MCF 10A (cell line): ENCODE data around the gene RAB6C. TPM values are rescaled to one million over a fixed set of nuclear protein-coding genes. Genes with fewer than 3 reads are reported as not detected.
"Not testable (repeated sequence)": the region's sequence is repeated elsewhere in the genome, so short reads cannot be mapped to it uniquely, and the experiment has no call there.

ENCODE experiments used
- BruUV-seq: library from RNA; stranded (reverse); fragments of 400-500 nt; replicated peaks from 2 replicates; lab custom pipeline; 2021; lab: Mats Ljungman, UMichigan
- CTCF ChIA-PET: fragments of 300-600 bp; sonication (Branson Sonifier 250); formaldehyde crosslinking; extraction: SDS; loops from one replicate; lab custom pipeline; 2021; ENCODE audit warnings: antibody characterized with exemption, inconsistent platforms; lab: Yijun Ruan, JAX
- POLR2A ChIA-PET: fragments of 300-600, 350-650 bp; sonication (Branson Sonifier 250); formaldehyde crosslinking; extraction: SDS; loops from one replicate; lab custom pipeline; 2020; ENCODE audit warnings: antibody characterized with exemption, inconsistent platforms; lab: Yijun Ruan, JAX
- DNase-seq: peaks from one replicate; pipeline ENCODE4 v3.0.0-alpha.2; 2018; ENCODE audit not compliant: unreplicated experiment
- H3K27ac Mint-ChIP-seq: one replicate; pipeline ENCODE4 v1.8.0; 2022; ENCODE audit warnings: mild to moderate bottlenecking, low read depth, mixed read lengths; ENCODE audit not compliant: unreplicated experiment
- H3K27me3 Mint-ChIP-seq: one replicate; pipeline ENCODE4 v1.8.0; 2022; ENCODE audit warnings: mixed read lengths; ENCODE audit not compliant: insufficient read depth, unreplicated experiment
- H3K36me3 Mint-ChIP-seq: one replicate; pipeline ENCODE4 v1.8.0; 2022; ENCODE audit warnings: mild to moderate bottlenecking, moderate library complexity, mixed read lengths; ENCODE audit not compliant: insufficient read depth, unreplicated experiment
- H3K4me1 Mint-ChIP-seq: one replicate; pipeline ENCODE4 v1.8.0; 2022; ENCODE audit warnings: mixed read lengths; ENCODE audit not compliant: insufficient read depth, unreplicated experiment
- H3K4me3 Mint-ChIP-seq: one replicate; pipeline ENCODE4 v1.8.0; 2022; ENCODE audit warnings: mild to moderate bottlenecking, moderate library complexity, mixed read lengths; ENCODE audit not compliant: unreplicated experiment
- H3K9me3 Mint-ChIP-seq: one replicate; pipeline ENCODE4 v1.8.0; 2022; ENCODE audit warnings: mixed read lengths; ENCODE audit not compliant: unreplicated experiment
- CTCF ChIP-seq: fragments of 200-600 bp; IDR thresholded peaks from one replicate; pipeline ENCODE4 v1.8.0; 2022; ENCODE audit warnings: antibody characterized with exemption, mild to moderate bottlenecking; ENCODE audit not compliant: unreplicated experiment
- intact Hi-C: fragments of 100-400 bp; cut with micrococcal nuclease; formaldehyde crosslinking; loops from 2 replicates; pipeline ENCODE4 v1.14.1; 2022
- total RNA-seq: library from RNA; stranded (reverse); gene quantifications from 2 replicates; pipeline ENCODE4 v1.2.3, GENCODE V29; 2022

Gene RAB6C
- total RNA-seq, 1 experiment from 2014 or later: not detected

GRCh38 chr2:130005862-130006261 lies 26.4 kb downstream of the RAB6C start:
- DNase-seq, H3K4me1 Mint-ChIP-seq, CTCF ChIA-PET, POLR2A ChIA-PET, H3K36me3 Mint-ChIP-seq, H3K4me3 Mint-ChIP-seq, H3K27me3 Mint-ChIP-seq, intact Hi-C loops, H3K9me3 Mint-ChIP-seq, H3K27ac Mint-ChIP-seq, BruUV-seq: not testable (repeated sequence)

GRCh38 chr2:130016701-130017100 lies 37.2 kb downstream of the RAB6C start:
- POLR2A ChIA-PET, H3K27ac Mint-ChIP-seq, intact Hi-C loops, CTCF ChIA-PET, H3K4me1 Mint-ChIP-seq, BruUV-seq, H3K4me3 Mint-ChIP-seq, H3K9me3 Mint-ChIP-seq, H3K36me3 Mint-ChIP-seq, DNase-seq: not testable (repeated sequence)
- H3K27me3 Mint-ChIP-seq: peaks cover 22% of the 10 kb centered on the region

GRCh38 chr2:130019402-130019801 lies 39.9 kb downstream of the RAB6C start:
- H3K4me1 Mint-ChIP-seq: no peaks in the 10 kb centered on the region
- DNase-seq: no peak
- no peak overlapping the region for H3K4me3 Mint-ChIP-seq
- BruUV-seq: no TSS peak
- no peak overlapping the region for H3K27ac Mint-ChIP-seq
- ChIA-PET CTCF (no interaction called here), POLR2A (interaction anchor here (0.9 kb wide), 1 partner anchor 16 kb away, joined by 3 read pairs; no protein-coding TSS in a partner anchor)
- intact Hi-C loops: no loop called here
- TF ChIP-seq CTCF: no peak
- H3K36me3 Mint-ChIP-seq: no peaks in the 10 kb centered on the region
- H3K9me3 Mint-ChIP-seq: no peaks in the 10 kb centered on the region
- peaks cover 4% of the 10 kb centered on the region for H3K27me3 Mint-ChIP-seq

GRCh38 chr2:130020069-130020468 lies 40.6 kb downstream of the RAB6C start:
- CTCF ChIA-PET, H3K27ac Mint-ChIP-seq, H3K27me3 Mint-ChIP-seq, H3K9me3 Mint-ChIP-seq, H3K4me3 Mint-ChIP-seq, H3K4me1 Mint-ChIP-seq, DNase-seq, POLR2A ChIA-PET, H3K36me3 Mint-ChIP-seq, intact Hi-C loops, BruUV-seq: not testable (repeated sequence)

GRCh38 chr2:130025931-130026330 lies 46.5 kb downstream of the RAB6C start:
- H3K9me3 Mint-ChIP-seq, H3K36me3 Mint-ChIP-seq, H3K27ac Mint-ChIP-seq, BruUV-seq, POLR2A ChIA-PET, intact Hi-C loops, H3K4me3 Mint-ChIP-seq, H3K4me1 Mint-ChIP-seq, CTCF ChIA-PET: not testable (repeated sequence)
- DNase-seq: peak; percentile 6
- H3K27me3 Mint-ChIP-seq: peaks cover 30% of the 10 kb centered on the region

Other genes with a start within 250 kb of the RAB6C start
- not detected in 2 replicates for gene POTEF, start 149.6 kb downstream of the RAB6C start, total RNA-seq
- 0.61 TPM in 1 of 2 replicates, not detected in the other for gene CCDC74B, start 165.4 kb downstream of the RAB6C start, total RNA-seq
- 40.2 and 41.1 TPM in 2 replicates for gene SMPD4, start 201.9 kb downstream of the RAB6C start, total RNA-seq
- 402 and 427 TPM in 2 replicates for gene MZT2B, start 202.6 kb downstream of the RAB6C start, total RNA-seq
- not detected in 2 replicates for gene TUBA3E, start 218.8 kb downstream of the RAB6C start, total RNA-seq